ENCODE measurements around the gene RBPMS2. TPM values are rescaled to one million over a fixed set of nuclear protein-coding genes. Genes with fewer than 3 reads are reported as not detected.

Gene RBPMS2
- polyA plus RNA-seq, 1 of the 3 experiments (the other 2 are of a cell fraction), result 6.5 TPM

- TF ChIP-seq GATA2 (CRISPR knock-in tag; IDR thresholded peaks at IDR 0.05) (no peak), MAX (IDR thresholded peaks at IDR 0.05; ENCODE audit: low read depth) (no peak), CHD2 (IDR thresholded peaks at IDR 0.05; ENCODE audit: low read length, partially characterized antibody) (no peak), EP300 (IDR thresholded peaks at IDR 0.05; ENCODE audit: borderline replicate concordance in 1 of 2, low read depth in 1 of 2, low read length in 1 of 2) (peak in 1 of 2 experiments; percentile 40; a peak in 2 of 4 replicates)
Measured at GRCh38 chr15:64813075-64813474, 37.7 kb upstream of the RBPMS2 start (continued).

- peaks cover 0 to 14% of the 10 kb centered on the region in 2 experiments; a peak in 2 of 4 replicates for H3K4me1 ChIP-seq (ENCODE audit: control insufficient read depth in 1 of 2, insufficient read depth in 2 of 2, low read depth in 1 of 2, low read length in 1 of 2)
- peak overlapping the region; percentile 59; the same call in 1 of the 2 replicates for H2AFZ ChIP-seq (ENCODE audit: low read depth)
- CTCF ChIA-PET, result interaction anchor here (0.6 to 9.5 kb wide), 32 partner anchors 10 to 489 kb away, joined by 3 to 286 read pairs (median 6); partner anchors contain the start of gene RBPMS2
- no peak overlapping the region for H3K27ac ChIP-seq (ENCODE audit: low read depth in 2 of 2, low read length in 1 of 2)
- TF ChIP-seq TAF1 (IDR thresholded peaks at IDR 0.05; ENCODE audit: borderline replicate concordance, low read depth, low read length) (no peak), USF2 (IDR thresholded peaks at IDR 0.05; ENCODE audit: borderline replicate concordance, low read depth, low read length) (no peak), RAD21 (IDR thresholded peaks at IDR 0.05; ENCODE audit: low read length) (no peak), GABPA (IDR thresholded peaks at IDR 0.05; ENCODE audit: low read depth) (no peak)
- peak; percentile 19 for DNase-seq
- H3K27me3 ChIP-seq (ENCODE audit: insufficient read depth), result no peaks in the 10 kb centered on the region
- no peaks in the 10 kb centered on the region for H3K36me3 ChIP-seq (replicated peaks in 1 of 2; ENCODE audit: control insufficient read depth in 1 of 2, insufficient read depth in 2 of 2, low read length in 1 of 2)
- no peak overlapping the region for H3K4me3 ChIP-seq (ENCODE audit: low read depth in 2 of 2, low read length in 1 of 2)
- no peaks in the 10 kb centered on the region for H4K20me1 ChIP-seq (ENCODE audit: insufficient read depth)
- WGBS (ENCODE audit: low lambda C conversion rate), result 87% methylated on average over 4 of the region's 6 CpGs
- POLR2A ChIA-PET, result interaction anchor here (1.0 kb wide), 1 partner anchor 9 kb away, joined by 3 read pairs; no protein-coding TSS in a partner anchor
- H3K9ac ChIP-seq, result no peak overlapping the region
- H3F3A ChIP-seq (replicated peaks; ENCODE audit: insufficient read depth), result no peaks in the 10 kb centered on the region
- no peaks in the 10 kb centered on the region for H3K79me2 ChIP-seq (ENCODE audit: insufficient read depth)
- H3K9me2 ChIP-seq, result no peaks in the 10 kb centered on the region
- H3K4me2 ChIP-seq, result no peak overlapping the region
- H3K9me3 ChIP-seq, result no peaks in the 10 kb centered on the region
Measured at GRCh38 chr15:64810497-64811326, 35.3 kb upstream of the RBPMS2 start.

GRCh38 chr15:64809649-64810496 lies 34.5 kb upstream of the RBPMS2 start:
- Histone ChIP-seq H3K9me2 (no peaks in the 10 kb centered on the region), H3K9me3 (no peaks in the 10 kb centered on the region), H2AFZ (ENCODE audit: low read depth) (peak overlapping the region; percentile 59; the same call in 1 of the 2 replicates), H3K79me2 (ENCODE audit: insufficient read depth) (no peaks in the 10 kb centered on the region), H3F3A (replicated peaks; ENCODE audit: insufficient read depth) (no peaks in the 10 kb centered on the region), H3K4me2 (no peak overlapping the region), H3K4me3 (ENCODE audit: low read depth in 2 of 2, low read length in 1 of 2) (peak overlapping the region in 1 of 2 experiments; percentile 20; a peak in 1 of 4 replicates), H4K20me1 (ENCODE audit: insufficient read depth) (no peaks in the 10 kb centered on the region), H3K4me1 (ENCODE audit: control insufficient read depth in 1 of 2, insufficient read depth in 2 of 2, low read depth in 1 of 2, low read length in 1 of 2) (peaks cover 0 to 14% of the 10 kb centered on the region in 2 experiments; a peak in 2 of 4 replicates), H3K27me3 (ENCODE audit: insufficient read depth) (no peaks in the 10 kb centered on the region), H3K9ac (no peak overlapping the region), H3K27ac (ENCODE audit: low read depth in 2 of 2, low read length in 1 of 2) (no peak overlapping the region), H3K36me3 (replicated peaks in 1 of 2; ENCODE audit: control insufficient read depth in 1 of 2, insufficient read depth in 2 of 2, low read length in 1 of 2) (no peaks in the 10 kb centered on the region)
- 34% methylated on average over 14 of the region's 14 CpGs for WGBS (ENCODE audit: low lambda C conversion rate)
- ChIA-PET CTCF (interaction anchor here (0.6 to 9.5 kb wide), 42 partner anchors 9 to 490 kb away, joined by 3 to 286 read pairs (median 5); partner anchors contain the start of gene RBPMS2), POLR2A (interaction anchor here (1.0 kb wide), 1 partner anchor 8 kb away, joined by 3 read pairs; no protein-coding TSS in a partner anchor)
- DNase-seq, result peak; percentile 91
- TF ChIP-seq TAF1 (IDR thresholded peaks at IDR 0.05; ENCODE audit: borderline replicate concordance, low read depth, low read length), result no peak
- no peak for TF ChIP-seq EZH2phosphoT487 (IDR thresholded peaks at IDR 0.05; ENCODE audit: borderline replicate concordance, low read depth)
- peak; percentile 98 for TF ChIP-seq CTCF (IDR thresholded peaks at IDR 0.05)
- no peak for TF ChIP-seq FOXJ3 (CRISPR knock-in tag; IDR thresholded peaks at IDR 0.05)
- TF ChIP-seq RAD21 (IDR thresholded peaks at IDR 0.05; ENCODE audit: low read length), result peak; percentile 94
- TF ChIP-seq SMC3 (IDR thresholded peaks at IDR 0.05; ENCODE audit: low read depth, low read length), result peak; percentile 98
- no peak for TF ChIP-seq TEAD4 (IDR thresholded peaks at IDR 0.05; ENCODE audit: borderline replicate concordance, insufficient read depth)
